ENCODE results near the gene UMAD1. TPM values are rescaled to one million over a fixed set of nuclear protein-coding genes. Genes with fewer than 3 reads are reported as not detected.

The UMAD1 gene
- polyA plus RNA-seq, 3 donors, result 6.2 to 22.7 (median 18.6) TPM

- no peak for TF ChIP-seq CTCF (IDR thresholded peaks at IDR 0.05)
- Mint-ChIP-seq H3K4me1 (peaks cover 4% of the 10 kb centered on the region), H3K9me3 (peaks cover 0 to 2% (median 0%) of the 10 kb centered on the region in 7 donors), H3K27me3 (ENCODE audit: low read depth in 3 of 3) (peaks cover 0 to 2% (median 0%) of the 10 kb centered on the region in 3 donors), H3K4me3 (no peak overlapping the region), H3K36me3 (peaks cover 0 to 2% of the 10 kb centered on the region in 2 donors), H3K27ac (no peak overlapping the region)
- no peaks in the 10 kb centered on the region for H3K36me3 ChIP-seq (replicated peaks in 1 of 2; ENCODE audit: control insufficient read depth in 1 of 2, insufficient read depth in 2 of 2, low read length in 2 of 2)
- H3K4me3 ChIP-seq (replicated peaks in 1 of 3; ENCODE audit: low read depth in 2 of 3, low read length in 3 of 3), result no peak overlapping the region
- H3K9me3 ChIP-seq (replicated peaks in 1 of 2; ENCODE audit: control insufficient read depth in 1 of 2, insufficient read depth in 1 of 2, low read length in 2 of 2), result no peaks in the 10 kb centered on the region
- WGBS (ENCODE audit: insufficient coverage), result no CpG with 5 or more reads among the region's 4 CpGs
- no peaks in the 10 kb centered on the region for H3K27me3 ChIP-seq (ENCODE audit: control insufficient read depth in 2 of 2, insufficient read depth in 2 of 2, low read length in 2 of 2)
- no peak overlapping the region for H3K4me2 ChIP-seq (replicated peaks; ENCODE audit: extremely low read depth, low read length, poor library complexity, severe bottlenecking)
- H3K79me2 ChIP-seq (ENCODE audit: insufficient read depth, low read length), result no peaks in the 10 kb centered on the region
- no peak overlapping the region for H3K9ac ChIP-seq (ENCODE audit: insufficient read depth, low read length, poor library complexity, severe bottlenecking)
- no peak for DNase-seq
- H4K20me1 ChIP-seq (ENCODE audit: insufficient read depth, low read length), result no peaks in the 10 kb centered on the region
- no peaks in the 10 kb centered on the region for H3K4me1 ChIP-seq (ENCODE audit: control insufficient read depth in 1 of 2, insufficient read depth in 2 of 2, low read length in 2 of 2)
- H2AFZ ChIP-seq (ENCODE audit: insufficient read depth, low read depth, low read length, poor library complexity, severe bottlenecking), result no peak overlapping the region
- no peak overlapping the region for H3K27ac ChIP-seq (ENCODE audit: low read depth in 1 of 2, low read length in 2 of 2)
- intact Hi-C loops (cut with micrococcal nuclease), result no loop called here
These were observed 67.3 kb downstream of the UMAD1 start for GRCh38 chr7:7707806-7708205.

GRCh38 chr7:7709291-7709690 lies 68.7 kb downstream of the UMAD1 start:
- Mint-ChIP-seq H3K36me3 (peaks cover 0 to 2% of the 10 kb centered on the region in 2 donors), H3K9me3 (peaks cover 0 to 3% (median 0%) of the 10 kb centered on the region in 7 donors), H3K27me3 (ENCODE audit: low read depth in 3 of 3) (no peaks in the 10 kb centered on the region), H3K27ac (peak overlapping the region in 1 of 7 donors; percentile 43), H3K4me3 (no peak overlapping the region), H3K4me1 (peaks cover 13% of the 10 kb centered on the region)
- no peaks in the 10 kb centered on the region for H3K27me3 ChIP-seq (ENCODE audit: control insufficient read depth in 2 of 2, insufficient read depth in 2 of 2, low read length in 2 of 2)
- TF ChIP-seq CTCF (IDR thresholded peaks at IDR 0.05), result no peak
- H2AFZ ChIP-seq (ENCODE audit: insufficient read depth, low read depth, low read length, poor library complexity, severe bottlenecking), result no peak overlapping the region
- no peaks in the 10 kb centered on the region for H4K20me1 ChIP-seq (ENCODE audit: insufficient read depth, low read length)
- no peaks in the 10 kb centered on the region for H3K79me2 ChIP-seq (ENCODE audit: insufficient read depth, low read length)
- H3K9ac ChIP-seq (ENCODE audit: insufficient read depth, low read length, poor library complexity, severe bottlenecking), result no peak overlapping the region
- no peaks in the 10 kb centered on the region for H3K36me3 ChIP-seq (replicated peaks in 1 of 2; ENCODE audit: control insufficient read depth in 1 of 2, insufficient read depth in 2 of 2, low read length in 2 of 2)
- 91% methylated on average over 1 of the region's 3 CpGs for WGBS (ENCODE audit: insufficient coverage)
- H3K9me3 ChIP-seq (replicated peaks in 1 of 2; ENCODE audit: control insufficient read depth in 1 of 2, insufficient read depth in 1 of 2, low read length in 2 of 2), result no peaks in the 10 kb centered on the region
- no peak overlapping the region for H3K4me3 ChIP-seq (replicated peaks in 1 of 3; ENCODE audit: low read depth in 2 of 3, low read length in 3 of 3)
- no peak for DNase-seq
- H3K4me1 ChIP-seq (ENCODE audit: control insufficient read depth in 1 of 2, insufficient read depth in 2 of 2, low read length in 2 of 2), result no peaks in the 10 kb centered on the region
- no peak overlapping the region for H3K27ac ChIP-seq (ENCODE audit: low read depth in 1 of 2, low read length in 2 of 2)
- intact Hi-C loops (cut with micrococcal nuclease), result no loop called here
- H3K4me2 ChIP-seq (replicated peaks; ENCODE audit: extremely low read depth, low read length, poor library complexity, severe bottlenecking), result no peak overlapping the region

Measured in CD14-positive monocyte (primary cell).